ENCODE results near the gene BTBD9. TPM values are rescaled to one million over a fixed set of nuclear protein-coding genes. Genes with fewer than 3 reads are reported as not detected.

BTBD9 gene
- total RNA-seq, 1 donor from 2014 or later, result 28.1 TPM

DNA sequence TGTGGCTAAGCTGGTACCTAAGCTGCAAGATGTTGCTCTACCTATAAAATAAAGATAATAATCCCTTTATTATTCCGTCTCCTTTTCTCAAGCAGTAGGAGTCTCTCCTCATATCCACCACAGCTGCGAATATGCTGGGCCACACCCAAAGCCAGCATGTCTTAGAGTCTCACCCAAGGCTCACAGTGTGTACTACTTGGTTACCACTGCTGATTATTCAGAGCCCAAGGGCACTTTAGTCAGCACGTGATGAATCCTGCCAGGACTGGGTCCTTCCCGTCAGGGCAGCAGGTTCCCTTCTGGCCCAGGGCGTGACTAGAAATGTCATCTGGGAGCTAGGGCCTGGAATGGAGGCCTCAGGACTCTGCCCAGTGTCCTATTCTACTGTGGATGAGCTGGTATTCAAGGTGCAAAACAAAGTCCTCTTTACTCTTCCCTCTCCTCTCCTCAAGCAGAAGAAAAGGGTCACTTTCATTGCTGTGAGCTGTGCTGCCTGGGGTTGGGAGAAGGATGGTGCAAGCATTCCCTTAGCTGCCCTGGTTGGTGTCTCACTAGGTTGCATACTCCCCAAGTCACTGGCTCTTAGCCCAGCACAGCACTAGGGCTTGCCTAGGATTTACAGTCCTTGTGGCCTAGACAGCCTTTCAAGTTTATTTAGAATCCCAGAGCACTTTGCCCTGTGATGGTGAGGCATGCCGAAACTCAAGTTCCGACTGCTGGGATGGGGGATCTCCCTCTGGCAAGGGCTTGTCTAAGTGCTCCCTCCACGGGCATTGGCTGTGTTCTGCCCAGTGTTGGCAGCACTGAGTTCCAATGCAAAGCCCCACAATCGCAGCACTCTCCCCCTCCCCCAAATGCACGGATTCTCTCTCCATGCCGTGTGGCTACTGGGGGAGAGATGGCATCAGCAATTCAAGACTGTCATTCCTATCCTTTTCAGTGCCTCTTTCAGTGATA is 320.2 kb downstream of the BTBD9 start:
- FAIRE-seq, result no peak
- DNase-seq (ENCODE audit: low spot score in 2 of 2), result no peak

GRCh38 chr6:38316099-38316868 is 323.4 kb downstream of the BTBD9 start:
- DNase-seq (ENCODE audit: low spot score in 2 of 2) (no peak), FAIRE-seq (no peak)

DNA sequence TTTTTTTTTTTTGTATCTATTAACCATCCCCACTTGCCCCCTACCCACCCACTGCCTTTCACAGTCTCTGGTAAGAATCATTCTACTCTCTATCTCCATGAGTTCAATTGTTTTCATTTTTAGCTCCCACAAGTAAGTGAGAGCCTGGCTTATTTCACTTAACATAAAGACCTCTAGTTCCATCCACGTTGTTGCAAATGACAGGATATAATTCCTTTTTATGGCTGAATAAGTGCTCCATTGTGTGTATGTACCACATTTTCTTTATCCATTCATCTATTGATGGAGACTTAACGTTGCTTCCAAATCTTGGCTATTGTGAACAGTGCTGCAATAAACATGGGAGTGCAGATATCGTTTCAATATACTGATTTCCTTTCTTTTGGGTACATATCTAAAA is 328.5 kb downstream of the BTBD9 start:
- DNase-seq (ENCODE audit: low spot score in 2 of 2), result no peak
- no peak for FAIRE-seq

DNA sequence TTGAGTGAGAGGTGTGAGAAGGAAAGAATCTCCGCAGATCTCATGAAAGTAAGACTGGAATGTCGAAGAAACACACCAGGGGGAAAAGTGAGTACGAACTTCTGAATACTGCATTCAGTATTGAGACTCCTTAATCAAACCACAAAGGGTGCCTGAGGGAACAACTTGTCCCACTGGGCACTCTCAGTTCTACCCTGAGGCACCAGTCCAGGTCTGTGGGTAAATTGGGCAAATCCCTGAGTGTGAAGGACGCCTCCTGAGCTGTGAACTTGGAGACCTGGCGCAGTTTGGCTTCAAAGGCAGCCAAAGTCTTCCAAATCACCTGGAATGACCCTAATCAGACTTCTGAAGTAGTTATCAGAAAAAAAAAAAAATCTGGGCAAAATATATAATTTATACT is 329.7 kb downstream of the BTBD9 start:
- FAIRE-seq (no peak), DNase-seq (ENCODE audit: low spot score in 2 of 2) (no peak)

GRCh38 chr6:38307740-38308139 is 332.0 kb downstream of the BTBD9 start:
- no peak for FAIRE-seq

GRCh38 chr6:38306931-38307330 is 332.8 kb downstream of the BTBD9 start:
- DNase-seq (ENCODE audit: low spot score in 2 of 2), result no peak
- FAIRE-seq, result no peak

More at GRCh38 chr6:38307740-38308139, 332.0 kb downstream of the BTBD9 start:
- no peak for DNase-seq (ENCODE audit: low spot score in 2 of 2)

GRCh38 chr6:38305995-38306681 is 333.6 kb downstream of the BTBD9 start:
- no peak for DNase-seq (ENCODE audit: low spot score in 2 of 2)
- FAIRE-seq, result no peak

DNA sequence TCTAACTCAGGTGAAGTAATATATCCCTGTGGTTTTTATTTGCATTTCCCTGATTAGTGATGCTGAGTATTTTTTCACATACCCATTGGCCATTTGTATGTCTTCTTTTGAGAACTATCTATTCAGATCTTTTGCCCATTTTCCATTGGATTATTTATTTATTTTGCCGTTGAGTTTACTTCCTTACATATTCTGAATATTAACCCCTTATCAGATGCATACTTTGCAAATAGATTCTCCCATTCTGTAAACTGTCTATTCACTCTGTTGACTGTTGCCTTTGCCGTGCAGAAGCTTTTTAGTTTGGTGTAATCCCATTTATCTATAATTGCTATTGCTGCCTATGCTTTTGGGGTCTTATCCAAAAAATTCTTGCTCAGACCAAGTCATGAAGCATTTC is 336.9 kb downstream of the BTBD9 start:
- FAIRE-seq (no peak), DNase-seq (ENCODE audit: low spot score in 2 of 2) (no peak)

- no peak for DNase-seq (ENCODE audit: low spot score in 2 of 2)
These were observed 337.6 kb downstream of the BTBD9 start for GRCh38 chr6:38302081-38302480.

DNA sequence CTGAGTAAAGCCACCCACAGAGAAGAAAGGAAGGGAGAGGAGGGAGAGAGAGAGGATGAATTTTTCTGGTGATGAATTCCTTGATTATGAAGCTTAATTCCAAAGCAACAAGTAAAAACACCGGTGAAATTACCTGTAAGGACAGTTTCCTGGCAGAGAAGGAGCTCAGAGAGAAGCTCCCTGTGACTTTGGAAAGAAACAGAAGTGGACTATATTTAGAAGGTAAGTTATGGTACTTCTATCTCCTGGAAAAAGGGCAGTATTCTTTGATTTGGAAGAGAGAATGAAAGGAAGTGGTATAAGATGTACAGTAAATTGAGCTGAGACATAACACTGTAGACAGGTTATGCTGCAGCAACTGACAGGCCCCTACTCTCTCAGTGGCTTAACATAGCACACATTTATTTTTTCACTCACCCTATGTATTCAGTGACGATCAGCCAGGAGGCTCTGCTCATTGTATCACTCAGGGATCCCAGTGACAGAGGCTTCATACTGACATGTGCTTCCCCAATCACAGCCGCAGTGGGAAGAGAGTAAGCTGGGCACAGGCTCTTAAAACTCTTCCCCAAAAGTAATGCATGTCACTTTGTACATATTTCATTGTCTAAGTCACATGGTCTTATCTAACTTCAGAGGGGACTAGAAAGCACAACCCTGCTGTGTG is 349.5 kb downstream of the BTBD9 start:
- no peak for DNase-seq (ENCODE audit: low spot score in 2 of 2)
- no peak for FAIRE-seq

More at GRCh38 chr6:38302081-38302480, 337.6 kb downstream of the BTBD9 start:
- no peak for FAIRE-seq

DNA sequence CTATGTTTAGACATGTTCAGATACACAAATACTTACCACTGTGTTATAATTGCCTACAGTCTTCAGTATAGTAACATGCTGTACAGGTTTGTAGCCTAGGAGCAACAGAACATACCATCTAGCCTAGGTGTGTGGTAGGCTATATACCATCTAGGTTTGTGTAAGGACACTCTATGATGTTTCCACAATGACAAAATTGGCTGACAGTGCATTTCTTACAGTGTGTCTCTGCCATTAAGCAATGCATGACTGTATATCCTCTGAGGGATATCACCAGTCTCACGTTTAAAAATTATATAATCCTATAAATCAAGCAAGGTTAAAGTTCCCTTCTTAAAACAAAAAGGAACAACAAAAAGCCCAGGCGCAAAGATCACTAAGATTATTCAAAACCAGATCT is 352.2 kb downstream of the BTBD9 start:
- no peak for FAIRE-seq
- DNase-seq (ENCODE audit: low spot score in 2 of 2), result no peak

DNA sequence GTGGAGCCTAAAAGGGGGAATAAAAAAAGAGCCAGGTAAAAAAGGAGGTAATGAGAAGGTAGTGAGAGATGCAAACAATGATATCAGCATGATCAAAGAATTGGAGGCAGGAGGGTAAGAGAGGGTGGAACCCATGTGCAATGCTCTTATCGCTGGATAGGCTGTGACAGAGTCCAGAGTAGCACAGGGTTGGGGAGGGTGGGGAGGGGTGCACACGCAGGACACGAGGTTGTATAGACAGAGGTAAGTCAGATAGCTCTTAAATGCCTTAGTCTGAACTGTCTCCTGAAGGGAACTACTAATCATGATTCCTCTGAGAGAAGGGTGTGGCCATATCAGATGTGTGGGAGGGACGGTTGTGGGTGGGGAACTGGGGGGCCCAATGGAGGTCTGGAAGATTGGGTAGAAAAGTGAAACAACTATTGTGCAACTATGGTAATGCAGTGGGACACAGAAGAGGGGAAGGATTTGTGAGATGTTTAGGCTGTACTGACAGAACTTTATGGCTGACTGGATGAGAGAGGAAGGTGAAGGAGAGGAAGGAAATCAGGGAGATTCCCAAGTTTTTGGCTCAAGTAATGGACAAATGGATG is 354.8 kb downstream of the BTBD9 start:
- FAIRE-seq, result no peak

GRCh38 chr6:38283734-38284362 is 355.9 kb downstream of the BTBD9 start:
- DNase-seq (ENCODE audit: low spot score in 2 of 2), result no peak

More for the DNA sequence above, 354.8 kb downstream of the BTBD9 start:
- no peak for DNase-seq (ENCODE audit: low spot score in 2 of 2)

GRCh38 chr6:38282911-38283310 is 356.8 kb downstream of the BTBD9 start:
- FAIRE-seq, result no peak
- no peak for DNase-seq (ENCODE audit: low spot score in 2 of 2)

More at GRCh38 chr6:38283734-38284362, 355.9 kb downstream of the BTBD9 start:
- no peak for FAIRE-seq

- DNase-seq (ENCODE audit: low spot score in 2 of 2), result no peak
- FAIRE-seq, result no peak
These were observed 358.6 kb downstream of the BTBD9 start for GRCh38 chr6:38281126-38281525.

DNA sequence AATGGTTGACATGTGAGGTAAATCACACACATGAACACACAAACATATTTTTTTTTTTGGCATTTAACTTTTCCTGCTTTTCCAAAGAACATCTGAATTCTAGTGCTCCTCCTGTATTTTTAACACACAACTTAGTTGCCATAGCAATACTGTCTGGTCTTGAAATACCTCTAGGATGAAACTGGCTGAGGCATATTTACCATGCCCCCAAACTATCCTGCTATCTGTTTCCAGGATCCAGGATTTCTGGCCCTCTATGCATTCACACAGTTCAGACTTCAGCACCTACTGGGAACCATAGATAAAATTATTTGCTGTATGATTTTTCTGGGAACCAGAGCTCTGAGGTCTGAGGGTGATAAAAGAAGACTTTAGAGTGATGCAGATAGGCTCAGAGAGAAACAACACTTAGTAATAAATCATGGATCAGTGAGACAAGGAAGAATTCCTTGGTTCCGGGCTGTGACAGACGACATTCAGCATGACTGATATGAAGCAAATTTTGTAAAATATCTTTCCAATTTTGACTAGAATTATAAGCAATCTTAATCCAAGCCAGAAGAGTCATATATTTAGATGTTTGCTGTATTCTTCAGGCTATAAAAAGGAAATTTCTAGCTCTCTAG is 359.7 kb downstream of the BTBD9 start:
- DNase-seq (ENCODE audit: low spot score in 2 of 2), result no peak

GRCh38 chr6:38279423-38279822 is 360.3 kb downstream of the BTBD9 start:
- FAIRE-seq (peak; percentile 17), DNase-seq (ENCODE audit: low spot score in 2 of 2) (no peak)

More for the DNA sequence above, 359.7 kb downstream of the BTBD9 start:
- FAIRE-seq, result no peak

DNA sequence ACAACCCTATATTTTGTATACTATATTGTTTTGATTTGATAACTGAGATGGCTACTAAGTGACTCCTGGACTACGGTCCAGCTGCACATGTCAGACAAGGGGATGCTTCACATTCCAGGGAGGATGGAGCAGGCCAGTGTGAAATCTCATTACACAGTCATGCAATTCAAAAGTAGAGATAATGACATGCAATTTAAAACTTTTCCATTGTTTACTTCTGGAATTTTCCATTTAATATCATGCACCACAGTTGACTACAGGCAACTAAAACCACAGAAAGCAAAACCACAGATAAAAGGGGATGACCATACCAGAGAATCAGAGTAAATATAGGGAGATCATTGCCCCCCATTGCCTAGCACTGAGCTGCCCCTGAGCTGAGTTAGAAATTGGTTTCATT is 366.4 kb downstream of the BTBD9 start:
- FAIRE-seq (no peak), DNase-seq (ENCODE audit: low spot score in 2 of 2) (no peak)

- DNase-seq (ENCODE audit: low spot score in 2 of 2), result no peak
These were observed 367.5 kb downstream of the BTBD9 start for GRCh38 chr6:38272222-38272621.

More at GRCh38 chr6:38272222-38272621, 367.5 kb downstream of the BTBD9 start:
- no peak for FAIRE-seq

Measured in frontal cortex (tissue), 4 donors.